HepG2 (cell line): Measurements from ENCODE around the gene CA10. TPM values are rescaled to one million over a fixed set of nuclear protein-coding genes. Genes with fewer than 3 reads are reported as not detected.

ENCODE experiments used
- AKAP8 ChIP-seq: sonication (generic); formaldehyde crosslinking; IDR thresholded peaks from 2 replicates; pipeline ENCODE4 v1.5.1; 2020; ENCODE audit warnings: mild to moderate bottlenecking, missing genetic modification reagents
- ATRX ChIP-seq: sonication (generic); formaldehyde crosslinking; IDR thresholded peaks from 2 replicates; pipeline ENCODE4 v1.4.0; 2020; ENCODE audit warnings: missing genetic modification reagents, borderline replicate concordance
- CREB1 ChIP-seq, 2 experiments: fragments of 450-650 bp in 1 of 2; IDR thresholded peaks; 2 replicates each; pipeline ENCODE4 v1.6.1; 2016 to 2017; ENCODE audit warnings: control low read depth in 1 of 2, mild to moderate bottlenecking in 1 of 2, missing compliant biosample characterization in 1 of 2, missing genetic modification characterization in 1 of 2
- FOSL2 ChIP-seq: sonication (generic); formaldehyde crosslinking; IDR thresholded peaks from 2 replicates; pipeline ENCODE4 v1.4.0; 2020; ENCODE audit warnings: missing genetic modification reagents
- GATAD2A ChIP-seq: IDR thresholded peaks from 2 replicates; pipeline ENCODE4 v1.6.1; 2016
- HOXA9 ChIP-seq: sonication (generic); formaldehyde crosslinking; IDR thresholded peaks from 2 replicates; pipeline ENCODE4 v1.8.1; 2022; ENCODE audit warnings: missing genetic modification reagents, mild to moderate bottlenecking, moderate library complexity, borderline replicate concordance
- MAFF ChIP-seq: IDR thresholded peaks from 2 replicates; pipeline ENCODE4 v1.6.1; 2011; ENCODE audit warnings: low read depth, low read length, improper control_type of control experiment
- NONO ChIP-seq, 2 experiments: fragments of 450-650 bp in 1 of 2; sonication (generic) in 1 of 2; formaldehyde crosslinking in 1 of 2; IDR thresholded peaks in 1 of 2; conservative IDR thresholded peaks in 1 of 2; 2 replicates each; pipeline versions ENCODE4 v1.6.1 to v1.8.0; 2017 to 2022; ENCODE audit warnings: mild to moderate bottlenecking in 1 of 2, missing genetic modification reagents in 1 of 2, moderate library complexity in 1 of 2
- PAF1 ChIP-seq: IDR thresholded peaks from 2 replicates; pipeline ENCODE4 v1.6.1; 2016; ENCODE audit warnings: missing genetic modification reagents, missing compliant biosample characterization
- PHF8 ChIP-seq: sonication (generic); formaldehyde crosslinking; IDR thresholded peaks from 2 replicates; pipeline ENCODE4 v1.5.0; 2020; ENCODE audit warnings: missing genetic modification reagents
- TAF15 ChIP-seq: fragments of 200-400 bp; formaldehyde crosslinking; IDR thresholded peaks from one replicate; pipeline ENCODE4 v1.6.1; 2018; ENCODE audit warnings: mild to moderate bottlenecking, low read depth, low read length; ENCODE audit not compliant: poor library complexity, severe bottlenecking
- ZNF678 ChIP-seq: sonication (generic); formaldehyde crosslinking; IDR thresholded peaks from 2 replicates; pipeline ENCODE4 v1.4.0; 2020; ENCODE audit warnings: mild to moderate bottlenecking, missing genetic modification reagents
- ZNF746 ChIP-seq: sonication (generic); formaldehyde crosslinking; IDR thresholded peaks from 2 replicates; pipeline ENCODE4 v1.8.0; 2022; ENCODE audit warnings: mild to moderate bottlenecking, missing genetic modification reagents
- ZNF773 ChIP-seq: sonication (generic); formaldehyde crosslinking; IDR thresholded peaks from 2 replicates; pipeline ENCODE4 v1.4.0; 2020; ENCODE audit warnings: missing genetic modification reagents, borderline replicate concordance
- polyA plus RNA-seq, 8 experiments: library from polyadenylated mRNA; depleted of rRNA in 3 of 8; stranded (reverse) in 7 of 8; unstranded in 1 of 8; fragments of >200 nt; fragmentation: Illumina TruSeq in 4 of 8; extraction: Trizol in 4 of 8; gene quantifications; 2 replicates each; pipeline versions ENCODE4 v1.2.1 to v1.2.3, GENCODE V29; 2011 to 2016; ENCODE audit warnings: low read depth in 4 of 8, missing spikeins in 1 of 8, mixed read lengths in 1 of 8; ENCODE audit not compliant: insufficient read depth in 1 of 8
- total RNA-seq, 5 experiments: library from RNA; depleted of rRNA; stranded (reverse); fragments of >200 nt; fragmentation: Illumina TruSeq; extraction: Trizol; gene quantifications; 2 replicates each; pipeline ENCODE4 v1.2.3, GENCODE V29; 2016; ENCODE audit warnings: low read depth in 1 of 5
- TF ChIP-seq, protein P1 (sequence below): sonication (generic); formaldehyde crosslinking; IDR thresholded peaks from 2 replicates; pipeline ENCODE4 v1.4.0; 2020; ENCODE audit warnings: missing genetic modification reagents, low read depth, mild to moderate bottlenecking, borderline replicate concordance
- TF ChIP-seq, protein P2 (sequence below): IDR thresholded peaks from 2 replicates; pipeline ENCODE4 v1.6.1; 2016
- TF ChIP-seq, protein P3 (sequence below): sonication (generic); formaldehyde crosslinking; IDR thresholded peaks from 2 replicates; pipeline ENCODE4 v1.4.0; 2020; ENCODE audit warnings: mild to moderate bottlenecking, missing genetic modification reagents
- TF ChIP-seq, protein P4 (sequence below): sonication (generic); formaldehyde crosslinking; conservative IDR thresholded peaks from 2 replicates; pipeline ENCODE4 v1.5.0; 2020; ENCODE audit warnings: missing genetic modification reagents
- TF ChIP-seq, protein P5 (sequence below): sonication (generic); formaldehyde crosslinking; IDR thresholded peaks from 2 replicates; pipeline ENCODE4 v1.9.0; 2021; ENCODE audit warnings: missing genetic modification reagents, borderline replicate concordance
- TF ChIP-seq, protein P6 (sequence below): sonication (generic); formaldehyde crosslinking; IDR thresholded peaks from 2 replicates; pipeline ENCODE4 v1.5.0; 2020; ENCODE audit warnings: missing genetic modification reagents

CA10 gene
- total and polyA plus RNA-seq, 2 of the 13 experiments (the other 11 are each of a cell fraction or from before 2014, with no cell fraction given), result not detected

DNA sequence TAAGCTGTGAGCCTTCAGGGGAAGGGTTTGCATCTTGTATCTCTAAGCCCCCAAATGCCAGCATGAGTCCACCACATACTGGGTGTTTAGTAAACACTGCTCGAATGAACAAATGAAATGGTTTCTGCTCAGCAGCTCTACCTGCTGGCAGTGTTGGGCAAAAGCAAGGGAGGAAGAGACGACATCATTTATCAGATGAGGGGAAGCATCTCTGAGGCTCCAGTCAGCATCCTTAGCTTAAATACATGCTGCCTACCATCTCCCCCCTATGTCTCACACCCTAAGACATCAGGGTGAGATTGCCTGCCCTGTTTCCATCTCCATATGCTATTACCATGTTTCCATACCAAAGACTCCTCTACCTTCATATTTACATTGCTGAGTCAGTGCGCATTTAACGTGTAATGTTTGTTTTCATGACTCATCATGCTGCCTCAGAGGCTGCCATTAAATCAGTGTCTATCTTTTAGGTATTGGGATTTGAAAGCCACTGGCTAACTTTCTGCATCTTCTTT is 518.3 kb downstream of the CA10 start (continued):
- TF ChIP-seq NONO (IDR thresholded peaks at IDR 0.05) (no peak), NONO (CRISPR knock-in tag; conservative IDR thresholded peaks at IDR 0.05) (no peak), ZNF678 (no peak), CREB1 (IDR thresholded peaks at IDR 0.05) (peak; percentile 29; the same call in 1 of the 2 replicates), CREB1 (CRISPR knock-in tag; IDR thresholded peaks at IDR 0.05) (no peak), PAF1 (no peak), HOXA9 (CRISPR knock-in tag) (no peak), ZNF746 (no peak), GATAD2A (no peak), ATRX (no peak), TAF15 (no peak), PHF8 (no peak), ZNF773 (CRISPR knock-in tag) (no peak), MAFF (peak; percentile 55; the same call in 1 of the 2 replicates), AKAP8 (CRISPR knock-in tag) (no peak), FOSL2 (peak; percentile 77)
- TF ChIP-seq, protein P1, sequence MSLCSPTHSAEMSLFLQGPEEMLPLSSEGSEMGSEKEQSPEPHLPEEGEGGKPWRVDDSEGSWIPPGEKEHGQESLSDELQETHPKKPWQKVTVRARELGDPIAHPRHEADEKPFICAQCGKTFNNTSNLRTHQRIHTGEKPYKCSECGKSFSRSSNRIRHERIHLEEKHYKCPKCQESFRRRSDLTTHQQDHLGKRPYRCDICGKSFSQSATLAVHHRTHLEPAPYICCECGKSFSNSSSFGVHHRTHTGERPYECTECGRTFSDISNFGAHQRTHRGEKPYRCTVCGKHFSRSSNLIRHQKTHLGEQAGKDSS (CRISPR knock-in tag), result no peak
- TF ChIP-seq, protein P2, sequence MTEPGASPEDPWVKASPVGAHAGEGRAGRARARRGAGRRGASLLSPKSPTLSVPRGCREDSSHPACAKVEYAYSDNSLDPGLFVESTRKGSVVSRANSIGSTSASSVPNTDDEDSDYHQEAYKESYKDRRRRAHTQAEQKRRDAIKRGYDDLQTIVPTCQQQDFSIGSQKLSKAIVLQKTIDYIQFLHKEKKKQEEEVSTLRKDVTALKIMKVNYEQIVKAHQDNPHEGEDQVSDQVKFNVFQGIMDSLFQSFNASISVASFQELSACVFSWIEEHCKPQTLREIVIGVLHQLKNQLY (CRISPR knock-in tag), result no peak
- TF ChIP-seq, protein P3, sequence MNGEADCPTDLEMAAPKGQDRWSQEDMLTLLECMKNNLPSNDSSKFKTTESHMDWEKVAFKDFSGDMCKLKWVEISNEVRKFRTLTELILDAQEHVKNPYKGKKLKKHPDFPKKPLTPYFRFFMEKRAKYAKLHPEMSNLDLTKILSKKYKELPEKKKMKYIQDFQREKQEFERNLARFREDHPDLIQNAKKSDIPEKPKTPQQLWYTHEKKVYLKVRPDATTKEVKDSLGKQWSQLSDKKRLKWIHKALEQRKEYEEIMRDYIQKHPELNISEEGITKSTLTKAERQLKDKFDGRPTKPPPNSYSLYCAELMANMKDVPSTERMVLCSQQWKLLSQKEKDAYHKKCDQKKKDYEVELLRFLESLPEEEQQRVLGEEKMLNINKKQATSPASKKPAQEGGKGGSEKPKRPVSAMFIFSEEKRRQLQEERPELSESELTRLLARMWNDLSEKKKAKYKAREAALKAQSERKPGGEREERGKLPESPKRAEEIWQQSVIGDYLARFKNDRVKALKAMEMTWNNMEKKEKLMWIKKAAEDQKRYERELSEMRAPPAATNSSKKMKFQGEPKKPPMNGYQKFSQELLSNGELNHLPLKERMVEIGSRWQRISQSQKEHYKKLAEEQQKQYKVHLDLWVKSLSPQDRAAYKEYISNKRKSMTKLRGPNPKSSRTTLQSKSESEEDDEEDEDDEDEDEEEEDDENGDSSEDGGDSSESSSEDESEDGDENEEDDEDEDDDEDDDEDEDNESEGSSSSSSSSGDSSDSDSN (CRISPR knock-in tag), result no peak
- TF ChIP-seq, protein P4, sequence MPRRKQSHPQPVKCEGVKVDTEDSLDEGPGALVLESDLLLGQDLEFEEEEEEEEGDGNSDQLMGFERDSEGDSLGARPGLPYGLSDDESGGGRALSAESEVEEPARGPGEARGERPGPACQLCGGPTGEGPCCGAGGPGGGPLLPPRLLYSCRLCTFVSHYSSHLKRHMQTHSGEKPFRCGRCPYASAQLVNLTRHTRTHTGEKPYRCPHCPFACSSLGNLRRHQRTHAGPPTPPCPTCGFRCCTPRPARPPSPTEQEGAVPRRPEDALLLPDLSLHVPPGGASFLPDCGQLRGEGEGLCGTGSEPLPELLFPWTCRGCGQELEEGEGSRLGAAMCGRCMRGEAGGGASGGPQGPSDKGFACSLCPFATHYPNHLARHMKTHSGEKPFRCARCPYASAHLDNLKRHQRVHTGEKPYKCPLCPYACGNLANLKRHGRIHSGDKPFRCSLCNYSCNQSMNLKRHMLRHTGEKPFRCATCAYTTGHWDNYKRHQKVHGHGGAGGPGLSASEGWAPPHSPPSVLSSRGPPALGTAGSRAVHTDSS (CRISPR knock-in tag), result no peak
- TF ChIP-seq, protein P5, sequence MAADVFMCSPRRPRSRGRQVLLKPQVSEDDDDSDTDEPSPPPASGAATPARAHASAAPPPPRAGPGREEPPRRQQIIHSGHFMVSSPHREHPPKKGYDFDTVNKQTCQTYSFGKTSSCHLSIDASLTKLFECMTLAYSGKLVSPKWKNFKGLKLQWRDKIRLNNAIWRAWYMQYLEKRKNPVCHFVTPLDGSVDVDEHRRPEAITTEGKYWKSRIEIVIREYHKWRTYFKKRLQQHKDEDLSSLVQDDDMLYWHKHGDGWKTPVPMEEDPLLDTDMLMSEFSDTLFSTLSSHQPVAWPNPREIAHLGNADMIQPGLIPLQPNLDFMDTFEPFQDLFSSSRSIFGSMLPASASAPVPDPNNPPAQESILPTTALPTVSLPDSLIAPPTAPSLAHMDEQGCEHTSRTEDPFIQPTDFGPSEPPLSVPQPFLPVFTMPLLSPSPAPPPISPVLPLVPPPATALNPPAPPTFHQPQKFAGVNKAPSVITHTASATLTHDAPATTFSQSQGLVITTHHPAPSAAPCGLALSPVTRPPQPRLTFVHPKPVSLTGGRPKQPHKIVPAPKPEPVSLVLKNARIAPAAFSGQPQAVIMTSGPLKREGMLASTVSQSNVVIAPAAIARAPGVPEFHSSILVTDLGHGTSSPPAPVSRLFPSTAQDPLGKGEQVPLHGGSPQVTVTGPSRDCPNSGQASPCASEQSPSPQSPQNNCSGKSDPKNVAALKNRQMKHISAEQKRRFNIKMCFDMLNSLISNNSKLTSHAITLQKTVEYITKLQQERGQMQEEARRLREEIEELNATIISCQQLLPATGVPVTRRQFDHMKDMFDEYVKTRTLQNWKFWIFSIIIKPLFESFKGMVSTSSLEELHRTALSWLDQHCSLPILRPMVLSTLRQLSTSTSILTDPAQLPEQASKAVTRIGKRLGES (CRISPR knock-in tag), result no peak
- TF ChIP-seq, protein P6, sequence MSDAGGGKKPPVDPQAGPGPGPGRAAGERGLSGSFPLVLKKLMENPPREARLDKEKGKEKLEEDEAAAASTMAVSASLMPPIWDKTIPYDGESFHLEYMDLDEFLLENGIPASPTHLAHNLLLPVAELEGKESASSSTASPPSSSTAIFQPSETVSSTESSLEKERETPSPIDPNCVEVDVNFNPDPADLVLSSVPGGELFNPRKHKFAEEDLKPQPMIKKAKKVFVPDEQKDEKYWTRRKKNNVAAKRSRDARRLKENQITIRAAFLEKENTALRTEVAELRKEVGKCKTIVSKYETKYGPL (CRISPR knock-in tag), result no peak
- TF ChIP-seq, all 625 proteins: peak for 9
